DND-41 (cell line): ENCODE measurements around the gene LRP2BP.

Experiments
- EZH2 ChIP-seq: IDR thresholded peaks from 3 replicates; pipeline ENCODE4 v1.6.1; 2012; ENCODE audit warnings: borderline replicate concordance, low read depth, mild to moderate bottlenecking, moderate library complexity, low read length, inconsistent platforms; ENCODE audit not compliant: severe bottlenecking
- TF ChIP-seq, protein P1 (sequence below): IDR thresholded peaks from 2 replicates; pipeline ENCODE4 v1.5.1; 2012; ENCODE audit warnings: borderline replicate concordance, low read length, moderate library complexity, mild to moderate bottlenecking; ENCODE audit not compliant: poor library complexity, severe bottlenecking; ENCODE audit errors: extremely low read depth

GRCh38 chr4:185378264-185378663 is 17.5 kb downstream of the LRP2BP start:
- TF ChIP-seq, protein P1, sequence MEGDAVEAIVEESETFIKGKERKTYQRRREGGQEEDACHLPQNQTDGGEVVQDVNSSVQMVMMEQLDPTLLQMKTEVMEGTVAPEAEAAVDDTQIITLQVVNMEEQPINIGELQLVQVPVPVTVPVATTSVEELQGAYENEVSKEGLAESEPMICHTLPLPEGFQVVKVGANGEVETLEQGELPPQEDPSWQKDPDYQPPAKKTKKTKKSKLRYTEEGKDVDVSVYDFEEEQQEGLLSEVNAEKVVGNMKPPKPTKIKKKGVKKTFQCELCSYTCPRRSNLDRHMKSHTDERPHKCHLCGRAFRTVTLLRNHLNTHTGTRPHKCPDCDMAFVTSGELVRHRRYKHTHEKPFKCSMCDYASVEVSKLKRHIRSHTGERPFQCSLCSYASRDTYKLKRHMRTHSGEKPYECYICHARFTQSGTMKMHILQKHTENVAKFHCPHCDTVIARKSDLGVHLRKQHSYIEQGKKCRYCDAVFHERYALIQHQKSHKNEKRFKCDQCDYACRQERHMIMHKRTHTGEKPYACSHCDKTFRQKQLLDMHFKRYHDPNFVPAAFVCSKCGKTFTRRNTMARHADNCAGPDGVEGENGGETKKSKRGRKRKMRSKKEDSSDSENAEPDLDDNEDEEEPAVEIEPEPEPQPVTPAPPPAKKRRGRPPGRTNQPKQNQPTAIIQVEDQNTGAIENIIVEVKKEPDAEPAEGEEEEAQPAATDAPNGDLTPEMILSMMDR, result no peak
- no peak for TF ChIP-seq EZH2
